Measurements from ENCODE around the gene TMEM63C.

GRCh38 chr14:77195766-77196165, 14.2 kb downstream of the TMEM63C start:
- TF ChIP-seq CTCF (conservative IDR thresholded peaks at IDR 0.05; ENCODE audit: low read depth, low read length): no peak
- TF ChIP-seq EZH2 (IDR thresholded peaks at IDR 0.05; ENCODE audit: borderline replicate concordance, low read depth, low read length, poor library complexity, severe bottlenecking): no peak

Data from A673 (cell line).